ENCODE data around the gene FRS3. TPM values are rescaled to one million over a fixed set of nuclear protein-coding genes. Genes with fewer than 3 reads are reported as not detected.

FRS3 gene
- total and polyA plus RNA-seq, 9 of the 15 experiments (the other 6 are each of a cell fraction or from before 2014, with no cell fraction given), result 0.03 to 3.7 (median 1.6) TPM

GRCh38 chr6:41787219-41787917 is 7.7 kb upstream of the FRS3 start, which contains the start of gene TOMM6 (continued):
- TF ChIP-seq RBM14 (IDR thresholded peaks at IDR 0.05; ENCODE audit: borderline replicate concordance, insufficient read depth, low read depth, low read length), result no peak
- no peak for TF ChIP-seq HMG20B (CRISPR knock-in tag; IDR thresholded peaks at IDR 0.05)
- no peak for TF ChIP-seq EWSR1 (IDR thresholded peaks at IDR 0.05; ENCODE audit: borderline replicate concordance, low read depth, partially characterized antibody)
- TF ChIP-seq NFIX (CRISPR knock-in tag; IDR thresholded peaks at IDR 0.05; ENCODE audit: low read depth), result no peak
- peak; percentile 37; the same call in 1 of the 2 replicates for TF ChIP-seq SPI1 (IDR thresholded peaks at IDR 0.05; ENCODE audit: borderline replicate concordance, low read depth, low read length)
- TF ChIP-seq CGGBP1 (CRISPR knock-in tag; IDR thresholded peaks at IDR 0.05), result no peak
- TF ChIP-seq BMI1 (IDR thresholded peaks at IDR 0.05; ENCODE audit: low read length), result no peak
- TF ChIP-seq ARID4B (CRISPR knock-in tag; IDR thresholded peaks at IDR 0.05), result peak; percentile 98
- 0 out of 2 replicates have a peak, but pooled peaks have one; percentile 45 for TF ChIP-seq LEF1 (IDR thresholded peaks at IDR 0.05)
- TF ChIP-seq NFIC (IDR thresholded peaks at IDR 0.05), result no peak; the same call in none of the 2 replicates
- TF ChIP-seq PHB (CRISPR knock-in tag; IDR thresholded peaks at IDR 0.05), result no peak
- no peak for TF ChIP-seq CEBPG (CRISPR knock-in tag; IDR thresholded peaks at IDR 0.05)
- no peak for TF ChIP-seq CEBPG (tag; conservative IDR thresholded peaks at IDR 0.05 in 1 of 2, IDR thresholded peaks at IDR 0.05 in 1 of 2)
- TF ChIP-seq CBX8 (IDR thresholded peaks at IDR 0.05; ENCODE audit: borderline replicate concordance, extremely low read depth, low read depth, low read length, poor library complexity, severe bottlenecking), result no peak
- no peak for TF ChIP-seq NCOA4 (IDR thresholded peaks at IDR 0.05; ENCODE audit: partially characterized antibody)
- TF ChIP-seq KDM2B (CRISPR knock-in tag; IDR thresholded peaks at IDR 0.05), result no peak
- no peak for TF ChIP-seq HOMEZ (CRISPR knock-in tag; IDR thresholded peaks at IDR 0.05)
- TF ChIP-seq RBFOX2 (IDR thresholded peaks at IDR 0.05; ENCODE audit: low read depth, low read length), result peak; percentile 98
- TF ChIP-seq CBFA2T2 (conservative IDR thresholded peaks at IDR 0.05), result no peak
- peak; percentile 62; the same call in 1 of the 2 replicates for TF ChIP-seq POLR2AphosphoS2 (IDR thresholded peaks at IDR 0.05; ENCODE audit: low read length)
- TF ChIP-seq ZNF696 (CRISPR knock-in tag; conservative IDR thresholded peaks at IDR 0.05), result no peak
- no peak for TF ChIP-seq MAFF (IDR thresholded peaks at IDR 0.05; ENCODE audit: low read length)
- peak; percentile 21; the same call in 1 of the 2 replicates for TF ChIP-seq SMARCC2 (IDR thresholded peaks at IDR 0.05; ENCODE audit: low read depth)

Data from K562 (cell line).